RPMI8226 (cell line): ENCODE measurements around the gene HJURP.

Source experiments
- DNase-seq: peaks from one replicate; pipeline ENCODE4 v3.0.0-alpha.2; 2015

Gene HJURP

DNA sequence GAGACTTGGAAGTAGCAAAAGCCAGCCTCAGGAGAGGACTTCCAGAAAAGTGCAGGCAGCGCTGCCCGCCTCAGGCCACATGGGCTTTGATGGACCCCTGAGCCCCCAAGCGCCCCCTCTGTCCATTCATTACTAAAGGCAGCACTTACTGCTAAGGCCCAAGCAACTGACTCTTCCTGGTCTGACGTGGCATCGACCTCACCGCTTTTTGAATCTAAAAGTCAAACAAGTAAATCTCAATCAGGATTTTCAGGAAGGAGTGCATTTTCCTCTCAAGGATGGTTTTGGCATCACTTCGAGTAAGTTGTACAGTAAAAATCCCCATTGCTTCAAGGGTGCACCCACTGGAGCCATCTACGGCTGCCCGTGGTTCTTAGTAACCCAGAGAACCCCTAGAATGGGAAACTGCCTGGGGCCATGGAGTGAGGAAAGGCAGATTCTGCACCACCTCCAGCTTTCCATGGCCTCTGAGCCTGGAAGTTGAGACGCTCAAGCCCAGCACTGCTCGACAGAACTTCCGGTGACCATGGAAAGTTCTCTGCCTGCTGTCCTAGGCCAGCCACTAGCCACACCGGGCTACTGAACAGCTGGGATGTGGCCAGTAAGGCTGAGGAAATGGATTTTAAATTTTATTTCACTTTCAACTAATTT is 7.0 kb downstream of the HJURP start:
- no peak for DNase-seq

DNA sequence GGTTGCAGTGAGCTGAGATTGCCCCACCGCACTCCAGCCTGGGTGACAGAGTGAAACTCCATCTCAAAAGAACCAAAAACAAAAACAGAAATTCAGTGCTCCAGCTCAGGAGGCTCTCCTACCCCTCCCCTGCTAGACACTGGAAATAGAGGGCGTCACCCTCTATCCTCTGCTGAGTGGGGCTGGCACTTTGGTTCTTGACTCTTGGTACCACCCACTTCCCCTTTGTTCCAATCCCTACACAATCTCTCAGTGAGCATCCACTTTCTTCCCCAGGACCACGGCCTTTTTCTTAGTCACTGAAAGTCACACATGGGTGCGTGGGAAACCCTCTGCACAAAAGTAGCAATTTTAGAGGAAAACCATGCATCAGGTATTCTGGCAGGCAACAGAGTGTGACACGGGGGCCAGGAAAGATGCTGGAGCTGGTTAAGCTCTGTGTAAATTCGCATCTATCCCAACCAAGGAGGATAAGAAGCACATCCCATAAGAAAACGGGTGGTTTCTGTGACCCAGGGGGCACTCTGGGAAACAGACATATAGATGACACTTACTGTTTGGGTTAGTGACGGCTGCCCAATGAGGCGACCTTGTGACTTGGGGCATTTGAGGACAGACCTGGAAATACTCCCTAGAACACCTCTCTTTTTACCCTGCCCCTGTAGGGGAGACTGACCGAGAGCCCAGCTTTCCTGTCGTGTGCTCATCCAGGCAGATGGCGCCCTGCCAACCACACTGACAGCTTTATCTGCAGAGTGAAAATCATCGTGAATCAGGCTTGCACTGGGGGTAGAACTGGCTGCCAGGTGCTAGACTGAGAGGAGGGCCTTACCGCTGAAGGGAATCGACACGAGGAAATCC is 7.7 kb downstream of the HJURP start:
- DNase-seq = no peak

DNA sequence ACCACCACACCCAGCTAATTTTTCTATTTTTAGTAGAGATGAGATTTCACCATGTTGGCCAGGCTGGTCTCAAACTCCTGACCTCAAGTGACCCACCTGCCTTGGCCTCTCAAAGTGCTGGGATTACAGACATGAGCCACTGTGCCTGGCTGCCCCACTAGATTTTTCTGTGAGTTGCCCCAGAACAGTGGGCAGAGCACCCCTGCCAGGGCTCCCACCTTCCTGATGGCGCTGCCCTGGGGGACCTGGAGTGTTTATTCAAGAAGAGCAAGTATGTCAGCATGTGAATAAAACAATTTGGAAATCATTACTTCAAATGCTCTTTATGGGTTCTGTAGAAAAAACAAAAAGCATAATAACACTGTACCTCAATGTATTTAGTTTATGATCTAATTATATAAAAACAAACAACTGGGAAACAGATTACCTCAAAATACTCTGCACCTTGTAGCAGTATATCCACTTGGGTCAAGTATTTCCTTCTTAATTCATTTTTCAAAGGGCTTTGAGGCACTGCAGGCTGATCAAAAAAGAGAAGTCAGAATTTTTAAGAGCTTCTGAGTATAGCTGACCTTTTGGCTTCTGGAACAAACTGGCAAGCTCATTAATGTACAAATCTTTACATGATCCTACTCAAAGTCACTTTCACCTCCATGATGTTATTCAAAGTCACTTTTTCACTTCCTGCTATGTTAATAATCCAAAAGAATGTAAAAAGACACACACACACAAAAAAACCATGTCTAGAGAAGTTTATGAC is 8.9 kb downstream of the HJURP start:
- no peak for DNase-seq

DNA sequence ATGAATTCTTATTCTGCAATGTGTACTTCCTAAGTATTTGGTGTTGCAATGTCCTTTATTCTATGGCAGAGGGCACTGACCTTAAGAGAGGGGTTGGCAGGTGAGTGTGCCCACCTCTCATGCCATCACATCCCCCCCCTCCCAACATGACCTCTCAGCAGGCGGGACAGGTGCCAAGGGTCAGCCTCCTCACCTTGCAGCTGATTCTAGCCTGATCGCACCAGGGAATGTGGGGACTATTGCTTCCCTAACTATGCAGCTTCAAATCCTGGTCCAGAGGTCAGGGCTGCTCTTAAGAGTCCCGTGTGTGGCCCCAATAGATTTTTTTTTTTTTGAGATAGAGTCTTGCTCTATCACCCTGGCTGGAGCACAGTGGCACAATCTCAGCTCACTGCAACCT is 9.5 kb downstream of the HJURP start:
- no peak for DNase-seq

DNA sequence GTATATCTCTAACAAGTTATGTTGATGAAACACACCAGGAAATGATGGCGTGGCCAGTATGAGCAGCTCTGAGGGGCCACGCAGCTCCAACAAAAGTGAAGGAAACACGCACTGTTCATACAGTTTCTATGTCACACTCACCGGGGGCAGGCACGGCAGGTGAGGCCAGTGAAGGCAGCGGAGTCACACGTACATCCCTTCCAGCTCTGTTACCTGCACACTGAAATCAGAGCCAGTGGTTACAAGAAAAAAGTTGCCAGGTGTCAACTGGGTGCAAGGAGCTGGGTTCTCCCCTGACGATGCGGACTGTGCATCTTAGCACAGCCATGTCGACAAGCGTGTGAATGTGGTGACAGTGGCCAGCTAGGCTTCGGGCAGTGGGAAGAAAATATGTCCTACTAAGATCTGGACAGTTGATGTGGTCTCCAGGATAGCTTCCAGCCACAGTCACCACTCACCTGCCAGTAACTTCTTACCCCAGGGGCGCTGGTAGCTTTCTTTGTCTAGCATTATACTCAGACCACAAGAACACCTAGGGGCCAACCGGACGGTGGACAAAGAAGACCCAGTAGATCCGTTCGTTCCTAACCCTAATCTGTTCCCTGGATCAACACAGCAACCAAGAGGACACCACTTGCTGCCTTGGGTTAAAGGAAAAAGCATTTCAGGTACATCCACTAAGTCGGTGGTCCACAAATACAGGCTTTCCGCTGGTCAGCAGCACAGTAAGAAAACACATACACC is 10.1 kb downstream of the HJURP start:
- DNase-seq = no peak

DNA sequence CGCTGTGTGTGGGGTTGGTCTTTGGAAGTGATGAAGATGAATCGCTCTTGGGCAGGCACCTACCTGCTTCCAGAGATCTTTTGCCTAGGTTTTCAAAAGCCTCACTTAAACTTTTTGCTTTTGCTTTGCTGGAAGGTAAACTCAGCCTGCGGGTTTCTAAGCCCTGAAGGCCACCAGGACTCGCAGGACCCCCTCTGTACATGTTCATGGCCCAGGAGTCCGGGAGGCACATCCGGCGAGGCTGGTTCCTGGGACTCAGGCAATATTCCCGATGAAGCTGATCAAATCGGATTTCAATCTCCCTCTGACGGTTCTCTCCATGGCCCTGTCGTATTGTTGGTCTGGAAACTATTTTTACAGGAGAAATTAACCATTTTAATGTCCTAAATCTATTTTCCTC is 13.2 kb downstream of the HJURP start:
- no peak for DNase-seq

DNA sequence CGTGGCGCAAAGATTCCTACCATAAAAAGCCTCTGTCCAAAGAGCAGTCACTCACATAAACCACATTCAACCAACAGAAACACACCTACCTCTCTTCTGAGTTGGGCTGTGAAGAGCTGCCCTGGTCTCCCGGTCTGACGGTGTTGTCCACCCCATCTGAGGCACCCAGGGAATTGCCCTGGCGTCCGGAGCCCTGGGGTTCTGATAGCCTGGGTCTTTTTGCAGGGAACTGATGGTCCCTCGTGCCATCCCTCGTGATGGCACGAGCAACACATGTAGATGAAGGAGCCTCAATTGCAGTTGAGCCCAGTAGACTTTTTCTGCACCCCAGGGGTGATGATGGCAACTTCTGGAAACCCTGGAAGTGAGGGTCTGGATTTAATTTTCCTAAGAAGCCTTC is 13.8 kb downstream of the HJURP start:
- no peak for DNase-seq

DNA sequence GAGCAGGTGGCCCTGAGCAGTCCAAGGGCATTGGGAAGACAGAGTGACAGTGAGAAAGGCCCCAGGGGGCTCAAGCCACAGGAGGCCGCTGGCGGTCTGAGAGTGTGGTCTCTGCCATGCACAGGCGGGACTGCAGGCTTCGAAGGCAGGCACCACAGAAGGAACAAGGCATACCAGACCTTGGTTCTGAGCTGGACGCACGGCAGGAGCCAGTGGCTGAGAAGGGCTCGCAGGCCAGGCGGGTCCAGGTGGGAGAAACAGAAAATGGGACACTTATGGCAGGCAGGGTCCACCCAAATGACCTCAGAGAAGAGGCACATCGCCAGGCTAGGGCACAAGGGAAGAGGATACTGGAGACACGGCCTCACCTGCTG is 14.9 kb downstream of the HJURP start:
- DNase-seq = no peak

DNA sequence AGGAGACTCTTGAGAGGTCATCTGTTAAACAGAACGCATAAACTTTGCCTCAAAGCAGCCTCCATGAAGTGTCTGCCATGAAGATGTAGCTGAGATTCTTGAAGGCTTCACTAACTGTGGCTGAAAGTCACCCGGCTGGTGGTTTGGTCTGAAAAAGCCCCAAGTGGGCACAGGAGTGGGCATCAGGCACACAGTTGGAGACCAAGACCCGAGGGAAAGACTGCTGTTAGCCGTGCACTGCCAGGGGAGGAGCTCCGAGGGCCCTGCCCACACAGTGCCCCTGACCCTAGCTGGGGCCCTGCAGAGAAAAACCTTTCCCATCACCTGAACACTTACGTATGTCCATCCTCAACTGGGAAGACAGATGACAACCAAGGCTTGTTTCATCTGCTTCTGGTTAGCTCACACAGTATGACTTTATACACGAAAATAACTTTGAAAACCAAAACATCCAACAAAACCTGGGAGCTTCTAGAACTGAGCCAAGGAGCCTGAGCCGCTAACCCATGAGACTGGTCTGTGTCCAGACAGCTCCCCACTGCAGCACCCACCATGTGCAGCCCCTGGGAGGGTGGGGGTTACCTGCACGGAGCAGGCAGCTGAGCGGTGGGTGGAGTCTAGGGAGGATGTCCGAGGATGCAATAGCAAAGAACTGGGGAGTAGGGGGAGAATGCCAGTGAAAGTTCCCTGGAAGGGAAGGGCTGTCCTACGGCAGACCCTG is 15.4 kb downstream of the HJURP start:
- no peak for DNase-seq

DNA sequence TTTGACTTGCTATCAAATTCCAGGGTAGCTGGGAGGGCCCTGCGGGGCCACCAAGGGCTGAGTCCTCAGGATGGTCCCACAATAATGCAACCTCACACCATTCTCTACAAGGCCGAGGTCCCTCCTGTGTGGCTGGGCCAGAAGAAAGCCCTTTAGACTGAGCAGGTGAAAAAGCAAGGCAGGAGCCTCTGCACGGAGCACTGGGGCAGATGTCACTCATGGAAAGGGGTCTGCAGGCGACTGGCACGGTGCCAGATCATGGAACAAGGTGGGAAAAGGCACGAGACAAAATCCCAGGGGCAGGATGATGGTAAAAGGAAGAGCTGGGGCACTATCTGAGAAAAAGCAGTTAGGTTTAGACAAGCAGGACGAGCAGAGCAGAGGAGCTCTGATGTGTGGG is 16.1 kb downstream of the HJURP start:
- no peak for DNase-seq

DNA sequence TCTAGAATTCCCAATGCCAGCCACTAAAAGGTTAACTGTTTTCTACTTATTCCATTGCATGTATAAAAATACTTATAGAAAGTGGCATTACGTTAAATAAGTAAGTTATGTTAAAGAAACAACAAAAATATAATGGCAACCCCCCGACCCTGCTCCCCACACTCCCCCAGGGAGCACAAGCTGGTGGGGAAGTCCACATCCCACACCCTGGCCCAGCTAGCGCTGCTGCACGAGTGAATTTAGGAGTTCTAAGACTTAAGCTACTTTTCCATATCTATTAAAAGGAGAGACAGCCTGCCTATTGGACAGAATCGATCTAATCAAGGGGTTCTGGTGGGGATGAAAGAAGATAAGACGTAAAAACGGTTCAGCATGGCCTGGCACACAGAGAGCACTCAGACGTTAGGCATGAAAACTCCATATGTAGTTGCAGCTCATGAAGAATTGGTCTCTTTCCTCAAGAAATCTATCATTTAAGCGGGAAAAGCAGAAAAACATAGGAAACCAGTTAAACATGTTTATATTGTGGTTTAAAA is 16.6 kb downstream of the HJURP start:
- no peak for DNase-seq

DNA sequence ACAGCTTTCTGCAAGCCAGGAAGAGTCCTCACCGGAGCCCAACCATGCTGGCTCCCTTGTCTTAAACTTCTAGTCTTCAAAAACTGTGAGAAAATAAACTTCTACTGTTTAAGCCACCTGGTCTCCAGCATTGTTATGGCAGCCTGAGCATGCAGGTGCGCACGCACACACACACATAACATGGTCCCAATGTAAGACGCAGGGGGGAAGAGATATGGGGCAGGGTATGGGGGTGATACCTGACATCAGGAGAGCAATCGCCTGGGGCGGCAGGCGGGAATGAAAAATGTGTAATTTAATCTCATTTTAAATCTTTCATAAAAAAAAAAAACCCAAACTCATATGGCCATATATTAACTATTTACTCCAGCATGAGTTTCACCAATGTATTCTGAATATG is 18.0 kb downstream of the HJURP start:
- DNase-seq = no peak

DNA sequence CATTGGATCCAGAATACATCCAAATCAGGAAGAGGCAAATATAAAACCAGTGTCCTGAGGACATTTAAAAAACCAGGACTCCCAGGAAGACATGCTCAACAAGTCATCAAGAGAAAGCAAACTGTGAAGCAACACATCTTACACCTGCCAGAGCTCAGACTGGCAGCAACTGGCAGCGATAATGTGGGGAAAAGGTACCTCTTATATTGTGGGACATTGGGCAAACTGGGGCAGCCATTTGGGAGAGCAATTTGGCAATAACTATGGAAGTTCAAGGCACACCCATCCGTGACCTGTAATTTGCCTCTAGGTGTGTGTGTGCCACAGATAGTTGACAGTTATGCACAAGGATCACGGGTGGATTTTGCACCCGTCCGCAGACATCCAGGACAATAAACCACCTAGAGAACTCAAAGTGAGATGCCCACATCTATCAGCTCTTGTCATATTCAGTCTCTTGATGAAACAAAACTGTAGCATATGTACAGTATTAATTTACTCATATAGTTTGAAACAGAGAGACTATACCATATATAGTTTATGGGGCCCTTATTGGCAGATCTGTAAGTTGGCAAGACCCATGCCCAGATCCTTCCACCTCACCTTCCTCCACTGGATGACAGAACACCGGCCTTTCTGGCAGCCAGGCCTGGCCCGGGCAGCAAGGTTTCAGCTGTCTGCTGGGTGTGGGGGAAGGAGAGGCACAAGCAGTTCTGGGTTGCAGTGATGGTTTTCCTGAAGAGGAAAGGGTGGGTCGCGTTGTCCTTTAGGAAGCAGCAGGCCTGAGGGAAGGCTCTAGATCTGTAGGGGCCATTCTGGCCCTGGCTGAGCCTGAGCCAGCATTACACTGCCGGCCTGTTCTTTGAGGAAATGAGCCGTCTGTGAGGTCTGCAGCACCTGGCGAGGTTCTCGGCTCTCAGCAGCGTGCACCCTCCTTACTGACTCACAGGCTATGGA is 18.8 kb downstream of the HJURP start:
- no peak for DNase-seq

DNA sequence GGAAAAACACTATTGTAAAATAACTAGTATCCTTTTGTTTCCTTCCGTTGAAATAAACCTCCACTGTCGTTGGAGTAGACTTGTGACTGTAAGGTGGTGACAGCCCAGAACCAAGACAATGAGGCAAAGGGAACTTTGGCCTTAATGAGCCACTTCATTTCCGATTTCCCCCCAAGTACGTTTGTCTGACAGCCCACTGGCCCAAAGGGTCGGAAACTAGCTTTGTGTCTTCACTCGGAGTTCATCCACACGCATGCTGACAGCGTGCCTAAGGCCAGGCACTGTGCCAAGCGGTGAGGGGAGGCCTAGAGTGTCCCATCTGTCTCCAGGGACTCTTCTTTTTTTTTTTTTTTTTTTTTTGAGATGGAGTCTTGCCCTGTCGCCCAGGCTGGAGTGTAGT is 21.0 kb downstream of the HJURP start:
- no peak for DNase-seq

DNA sequence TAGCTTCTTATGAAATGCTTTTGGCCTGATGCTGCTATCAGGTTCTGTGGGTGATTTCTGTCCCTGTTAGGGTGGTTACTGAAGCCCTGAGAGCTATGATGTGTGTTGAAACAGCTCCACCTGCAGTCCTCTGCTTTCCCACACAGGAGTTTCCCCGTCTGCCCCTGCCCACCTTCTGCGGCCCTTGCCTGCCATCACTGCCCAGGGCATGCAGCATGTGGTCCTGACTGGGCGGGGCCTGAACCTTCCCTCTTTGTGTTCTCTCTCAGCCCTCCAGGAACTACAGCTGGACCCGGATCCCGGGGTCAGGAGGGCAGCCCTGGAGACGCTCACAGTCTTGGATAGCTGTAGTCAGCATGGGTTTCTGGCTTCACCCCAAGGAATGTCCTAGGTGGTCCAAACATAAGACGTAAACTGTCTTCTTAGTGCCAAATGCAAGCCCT is 21.4 kb downstream of the HJURP start:
- no peak for DNase-seq

DNA sequence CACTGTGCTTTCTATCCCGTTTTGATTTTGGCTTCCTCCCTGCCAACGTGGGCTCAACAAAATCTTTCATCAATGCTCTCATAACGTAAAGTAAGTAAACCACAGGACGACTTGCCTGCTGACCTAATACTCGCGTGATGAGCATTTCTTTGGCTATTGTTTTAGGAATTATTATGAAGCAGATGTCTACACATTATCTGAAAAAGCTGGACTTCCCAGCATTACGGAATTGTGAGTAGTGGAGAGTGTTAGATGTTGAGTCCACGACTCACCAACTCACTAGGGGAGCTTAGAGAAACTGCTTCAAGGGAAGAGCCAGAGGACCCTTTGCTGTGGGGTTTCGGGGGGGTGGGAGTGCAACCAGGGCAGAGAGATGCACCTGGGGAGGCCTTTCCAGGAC is 21.9 kb downstream of the HJURP start:
- no peak for DNase-seq

DNA sequence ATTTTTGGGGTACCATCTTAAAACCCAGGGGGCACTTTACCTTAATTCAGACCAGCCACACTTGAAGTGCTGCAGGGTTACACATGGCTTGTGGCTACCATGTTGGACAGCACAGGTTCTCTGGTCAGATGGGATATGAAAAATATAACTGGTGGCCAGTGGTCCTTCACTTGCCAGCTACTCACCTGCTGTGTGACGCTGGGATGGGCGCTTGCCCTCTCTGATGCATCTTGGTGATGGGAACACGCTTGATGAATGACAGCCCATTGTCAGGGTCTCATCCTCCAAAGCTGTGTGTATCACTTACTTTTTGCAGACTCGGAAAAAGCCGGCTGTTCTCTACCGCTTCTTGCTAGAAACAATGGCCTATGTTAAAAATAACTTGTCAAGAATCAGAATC is 22.5 kb downstream of the HJURP start:
- DNase-seq = no peak

DNA sequence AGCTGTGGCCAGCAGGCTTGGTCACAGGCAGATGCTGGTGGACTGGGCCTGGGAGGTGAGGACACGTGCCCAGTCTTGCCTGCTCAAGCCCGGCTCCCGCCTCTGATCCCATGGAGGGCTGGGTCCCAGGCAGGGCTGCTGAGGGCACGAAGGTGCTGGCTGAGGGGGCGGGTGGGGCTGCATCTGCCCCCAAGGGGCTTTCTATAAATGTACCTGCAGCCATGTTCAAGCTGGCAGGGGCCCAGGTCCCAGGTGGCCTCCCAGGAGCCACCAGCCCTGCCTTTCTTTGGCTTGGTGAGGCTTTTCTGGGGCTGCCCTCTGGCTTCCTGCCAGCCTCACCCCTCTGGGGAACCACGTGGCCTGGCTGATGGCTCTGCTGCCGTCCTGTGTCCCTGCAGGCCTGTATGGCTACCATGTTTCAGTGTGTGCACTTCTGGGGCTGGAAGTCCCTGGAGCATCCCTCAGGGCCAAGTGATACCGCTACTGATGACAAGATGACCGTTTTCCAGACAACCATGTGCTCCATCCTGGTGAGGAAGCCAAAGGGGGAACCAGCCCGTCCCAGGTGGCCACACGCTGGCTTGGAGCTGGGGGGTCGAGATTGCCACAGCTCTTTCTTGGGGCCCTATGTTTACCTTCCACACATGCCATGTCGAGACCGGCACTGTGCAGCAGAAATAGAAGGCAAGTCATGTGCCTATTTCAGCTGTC is 23.2 kb downstream of the HJURP start:
- peak; percentile 69 for DNase-seq

DNA sequence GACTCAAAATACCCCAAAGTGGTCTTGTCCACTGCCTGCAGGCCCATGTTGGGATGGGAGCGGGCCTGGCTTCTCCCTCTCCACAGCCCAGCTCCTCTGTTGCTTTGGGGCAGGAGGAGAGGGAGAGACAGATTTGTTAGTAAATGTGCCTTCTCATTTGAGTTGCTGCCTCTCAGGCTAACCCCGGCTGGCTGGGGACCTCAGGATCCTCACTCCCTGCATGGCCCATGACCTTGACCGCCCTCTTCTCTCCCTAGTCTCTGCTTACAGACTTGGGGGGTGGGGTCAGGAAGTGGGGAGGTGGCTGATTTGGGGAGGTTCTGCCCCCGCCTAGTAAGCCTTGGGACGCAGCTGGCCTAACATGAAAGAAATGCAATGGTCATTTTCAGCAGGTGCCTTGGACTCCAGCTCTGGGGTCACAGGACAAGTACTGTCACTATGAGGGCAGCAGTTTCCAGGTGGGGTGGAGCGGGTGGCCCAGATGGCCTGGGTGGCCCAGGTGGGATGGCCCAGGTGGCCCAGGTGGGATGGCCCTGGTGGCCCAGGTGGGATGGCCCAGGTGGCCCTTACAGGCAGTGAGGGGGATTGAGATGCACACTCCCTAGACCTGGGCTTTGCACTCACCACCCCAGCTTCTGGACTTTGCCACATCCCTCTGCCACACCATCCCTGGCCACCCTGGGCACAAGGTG is 24.1 kb downstream of the HJURP start:
- no peak for DNase-seq
